Activated T-helper 9 cell treated with anti-CD3 and anti-CD28 coated beads, Interleukin-2, amount 50 U/mL, for 16 hours (primary cell): ENCODE results near the gene MYL5.
"Not testable (repeated sequence)": the region's sequence is repeated elsewhere in the genome, so short reads cannot be mapped to it uniquely, and the experiment has no call there.

Experiments used
- DNase-seq: peaks from one replicate; pipeline ENCODE4 v3.0.0-alpha.2; 2020; ENCODE audit warnings: low read depth

Gene MYL5

GRCh38 chr4:725391-726234 is 51.3 kb downstream of the MYL5 start:
- no peak for DNase-seq

- DNase-seq, result no peak
These were observed 52.0 kb downstream of the MYL5 start for GRCh38 chr4:726235-726787.

GRCh38 chr4:726838-727237 is 52.5 kb downstream of the MYL5 start:
- no peak for DNase-seq

GRCh38 chr4:727576-727975 is 53.2 kb downstream of the MYL5 start:
- DNase-seq, result no peak

- no peak for DNase-seq
These were observed 55.3 kb downstream of the MYL5 start for GRCh38 chr4:729336-730315.

GRCh38 chr4:730511-730910 is 56.2 kb downstream of the MYL5 start:
- DNase-seq, result no peak

- DNase-seq, result not testable (repeated sequence)
These were observed 56.9 kb downstream of the MYL5 start for GRCh38 chr4:730946-731904.
